Gastrocnemius medialis (tissue), 4 donors: ENCODE measurements around the gene TMEM117.

ENCODE experiments used
- POLR2A ChIP-seq, 2 donors: fragments of 450-650 bp; IDR thresholded peaks; one replicate each; pipeline ENCODE4 v1.6.1; 2017; ENCODE audit warnings: antibody characterized with exemption in 2 of 2, mild to moderate bottlenecking in 2 of 2, moderate library complexity in 2 of 2
- TF ChIP-seq, protein P1 (sequence below), 5 experiments: fragments of 450-650 bp in 3 of 5; fragments of 200-600 bp in 2 of 5; sonication (generic) in 2 of 5; IDR thresholded peaks in 4 of 5; conservative IDR thresholded peaks in 1 of 5; 1 replicate in 4 of 5; 2 replicates in 1 of 5; pipeline ENCODE4 v1.5.1; 2016 to 2019; ENCODE audit warnings: antibody characterized with exemption in 5 of 5, mild to moderate bottlenecking in 3 of 5, moderate library complexity in 3 of 5

DNA sequence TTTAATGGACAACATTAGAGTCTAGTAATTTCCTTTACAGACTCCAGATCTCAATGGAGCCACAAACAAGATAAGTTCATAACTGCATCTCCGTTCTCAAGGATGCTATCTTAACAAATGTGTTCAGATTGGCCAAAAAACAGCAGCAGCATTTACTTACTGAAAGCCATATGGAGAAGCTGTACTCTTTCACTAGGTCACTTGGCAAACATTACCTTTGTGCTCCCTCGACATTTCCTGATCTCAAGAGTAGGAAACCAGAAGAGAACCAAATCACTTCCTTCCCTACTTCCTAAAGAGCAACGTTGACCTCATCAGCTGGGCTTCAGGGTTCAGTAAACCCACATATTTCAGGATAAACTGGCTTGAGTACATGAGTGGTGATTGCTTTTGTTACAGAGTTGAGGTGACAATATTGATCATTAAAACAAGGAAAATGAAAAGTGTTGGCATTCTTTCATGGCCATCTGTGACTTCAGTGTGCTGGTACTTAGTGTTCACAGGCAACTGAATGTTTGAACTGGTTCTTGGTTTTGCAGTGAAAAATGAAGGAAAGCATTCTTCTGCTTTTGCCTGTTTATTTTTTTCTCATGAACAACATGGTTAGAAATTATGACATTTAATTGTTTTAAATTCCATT lies 449.6 kb downstream of the TMEM117 start:
- TF ChIP-seq, protein P1, sequence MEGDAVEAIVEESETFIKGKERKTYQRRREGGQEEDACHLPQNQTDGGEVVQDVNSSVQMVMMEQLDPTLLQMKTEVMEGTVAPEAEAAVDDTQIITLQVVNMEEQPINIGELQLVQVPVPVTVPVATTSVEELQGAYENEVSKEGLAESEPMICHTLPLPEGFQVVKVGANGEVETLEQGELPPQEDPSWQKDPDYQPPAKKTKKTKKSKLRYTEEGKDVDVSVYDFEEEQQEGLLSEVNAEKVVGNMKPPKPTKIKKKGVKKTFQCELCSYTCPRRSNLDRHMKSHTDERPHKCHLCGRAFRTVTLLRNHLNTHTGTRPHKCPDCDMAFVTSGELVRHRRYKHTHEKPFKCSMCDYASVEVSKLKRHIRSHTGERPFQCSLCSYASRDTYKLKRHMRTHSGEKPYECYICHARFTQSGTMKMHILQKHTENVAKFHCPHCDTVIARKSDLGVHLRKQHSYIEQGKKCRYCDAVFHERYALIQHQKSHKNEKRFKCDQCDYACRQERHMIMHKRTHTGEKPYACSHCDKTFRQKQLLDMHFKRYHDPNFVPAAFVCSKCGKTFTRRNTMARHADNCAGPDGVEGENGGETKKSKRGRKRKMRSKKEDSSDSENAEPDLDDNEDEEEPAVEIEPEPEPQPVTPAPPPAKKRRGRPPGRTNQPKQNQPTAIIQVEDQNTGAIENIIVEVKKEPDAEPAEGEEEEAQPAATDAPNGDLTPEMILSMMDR (IDR thresholded peaks at IDR 0.05 in 4 of 5, conservative IDR thresholded peaks at IDR 0.05 in 1 of 5) = no peak
- no peak for TF ChIP-seq POLR2A (IDR thresholded peaks at IDR 0.05)
